Hepatocyte (in vitro differentiated cells): ENCODE measurements around the gene PTDSS2. TPM values are rescaled to one million over a fixed set of nuclear protein-coding genes. Genes with fewer than 3 reads are reported as not detected.

Experiments
- DNase-seq: peaks from one replicate; pipeline ENCODE4 v3.0.0-alpha.2; 2016; ENCODE audit warnings: low spot score
- H2AFZ ChIP-seq: fragments of 200-600 bp; sonication (generic); 2 replicates; pipeline ENCODE4 v1.6.0; 2016; ENCODE audit warnings: antibody characterized with exemption, mild to moderate bottlenecking
- H3K27ac ChIP-seq: fragments of 200-600 bp; sonication (generic); 2 replicates; pipeline ENCODE4 v1.5.1; 2016; ENCODE audit warnings: mild to moderate bottlenecking
- H3K27me3 ChIP-seq: fragments of 200-600 bp; sonication (generic); 2 replicates; pipeline ENCODE4 v1.6.1; 2016
- H3K36me3 ChIP-seq: fragments of 200-600 bp; sonication (generic); replicated peaks from 2 replicates; pipeline ENCODE4 v1.5.1; 2016; ENCODE audit warnings: low read depth; ENCODE audit not compliant: insufficient read depth
- H3K4me1 ChIP-seq: fragments of 200-600 bp; sonication (generic); 2 replicates; pipeline ENCODE4 v1.5.1; 2016; ENCODE audit warnings: mild to moderate bottlenecking, moderate library complexity; ENCODE audit not compliant: insufficient read depth
- H3K4me2 ChIP-seq: fragments of 200-600 bp; sonication (generic); 2 replicates; pipeline ENCODE4 v1.6.0; 2016
- H3K4me3 ChIP-seq: fragments of 200-600 bp; sonication (generic); 2 replicates; pipeline ENCODE4 v1.5.1; 2016; ENCODE audit warnings: mild to moderate bottlenecking
- H3K79me2 ChIP-seq: fragments of 200-600 bp; sonication (generic); 2 replicates; pipeline ENCODE4 v1.6.0; 2017; ENCODE audit warnings: mild to moderate bottlenecking
- H3K9me2 ChIP-seq: fragments of 200-600 bp; sonication (generic); replicated peaks from 2 replicates; pipeline ENCODE4 v1.6.0; 2017; ENCODE audit warnings: mild to moderate bottlenecking; ENCODE audit not compliant: insufficient read depth
- H3K9me3 ChIP-seq: fragments of 200-600 bp; sonication (generic); 2 replicates; pipeline ENCODE4 v1.5.1; 2016; ENCODE audit warnings: low read depth, mild to moderate bottlenecking
- H4K20me1 ChIP-seq: fragments of 200-600 bp; sonication (generic); 2 replicates; pipeline ENCODE4 v1.6.0; 2016; ENCODE audit warnings: mild to moderate bottlenecking; ENCODE audit not compliant: insufficient read depth, poor library complexity, severe bottlenecking
- CTCF ChIP-seq: fragments of 200-600 bp; sonication (generic); IDR thresholded peaks from 2 replicates; pipeline ENCODE4 v1.5.1; 2016; ENCODE audit warnings: antibody characterized with exemption, mild to moderate bottlenecking; ENCODE audit not compliant: poor library complexity
- EZH2 ChIP-seq: fragments of 200-600 bp; sonication (generic); IDR thresholded peaks from 2 replicates; pipeline ENCODE4 v1.6.1; 2016; ENCODE audit warnings: antibody characterized with exemption, mild to moderate bottlenecking, borderline replicate concordance
- EZH2phosphoT487 ChIP-seq: fragments of 200-600 bp; sonication (generic); IDR thresholded peaks from one replicate; pipeline ENCODE4 v1.6.1; 2018; ENCODE audit warnings: antibody characterized with exemption, mild to moderate bottlenecking, low read depth, moderate library complexity; ENCODE audit not compliant: unreplicated experiment, severe bottlenecking
- WGBS: methylation state at CpG from one replicate; pipeline ENCODE4 v1.1.6; 2016; ENCODE audit warnings: low lambda C conversion rate; ENCODE audit errors: missing lambda C conversion rate; 5-methylcytosine and 5-hydroxymethylcytosine counted together
- polyA plus RNA-seq: library from polyadenylated mRNA; unstranded; fragments of >200 nt; fragmentation: Nextera tagmentation; extraction: Ambion mirVana; gene quantifications from 2 replicates; pipeline ENCODE4 v1.2.1, GENCODE V29; 2016
- total RNA-seq: library from RNA; depleted of rRNA; stranded (reverse); fragments of >200 nt; gene quantifications from 2 replicates; pipeline ENCODE4 v1.2.3, GENCODE V29; 2014

The PTDSS2 gene
- total and polyA plus RNA-seq, 2 experiments from 2014 or later = 31.5 to 50.8 TPM

DNA sequence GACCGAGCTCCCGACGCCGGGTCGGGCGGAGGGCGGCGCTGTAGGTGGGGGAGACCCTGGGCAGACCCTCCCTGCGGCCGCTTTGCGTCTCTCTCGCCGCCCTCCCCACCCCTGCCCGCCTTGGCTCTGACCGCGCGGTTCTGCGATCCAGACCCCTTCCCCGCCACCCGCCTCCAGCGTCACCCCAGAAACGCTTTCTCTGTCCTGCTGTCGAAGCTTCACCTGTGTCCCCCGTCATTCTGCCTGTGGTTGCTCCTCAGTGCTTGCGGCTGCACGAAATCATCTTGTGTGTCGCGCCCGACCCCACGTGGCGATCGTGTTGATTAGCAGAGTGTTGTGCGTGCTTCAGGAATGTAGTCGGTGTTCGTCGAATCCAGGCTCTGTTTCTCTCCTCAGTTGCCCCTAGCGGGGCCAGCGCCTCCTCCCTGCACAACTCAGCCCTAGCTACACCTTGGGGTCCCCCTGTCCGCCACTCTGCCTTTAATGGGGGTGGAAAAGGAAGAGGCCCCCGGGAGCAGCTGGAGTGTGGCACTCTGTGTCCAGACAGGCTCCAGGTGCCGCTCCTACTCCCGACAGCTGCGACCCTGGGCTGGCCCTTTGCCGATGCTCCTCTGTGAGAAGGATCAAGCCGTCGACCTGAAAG is 851 bp downstream of the PTDSS2 start:
- Histone ChIP-seq H3K4me1 (peaks cover 27% of the 10 kb centered on the region), H4K20me1 (peaks cover 6% of the 10 kb centered on the region), H3K4me2 (peak overlapping the region; percentile 87), H3K9me2 (no peaks in the 10 kb centered on the region), H3K79me2 (peaks cover 60% of the 10 kb centered on the region), H3K9me3 (no peaks in the 10 kb centered on the region), H3K36me3 (no peaks in the 10 kb centered on the region), H3K27me3 (no peaks in the 10 kb centered on the region), H3K4me3 (peak overlapping the region; percentile 93), H3K27ac (peak overlapping the region; percentile 78), H2AFZ (peak overlapping the region; percentile 67)
- 10% methylated on average over 23 of the region's 46 CpGs for WGBS
- peak; percentile 49 for TF ChIP-seq CTCF
- TF ChIP-seq EZH2phosphoT487 = no peak
- TF ChIP-seq EZH2 = no peak
- peak; percentile 86 for DNase-seq

GRCh38 chr11:451738-452137 is 1.7 kb downstream of the PTDSS2 start:
- Histone ChIP-seq H3K9me3 (no peaks in the 10 kb centered on the region), H3K9me2 (no peaks in the 10 kb centered on the region), H3K27ac (no peak overlapping the region), H4K20me1 (peaks cover 6% of the 10 kb centered on the region), H3K4me3 (no peak overlapping the region), H3K27me3 (no peaks in the 10 kb centered on the region), H3K4me2 (peak overlapping the region; percentile 87), H3K4me1 (peaks cover 27% of the 10 kb centered on the region), H3K36me3 (no peaks in the 10 kb centered on the region), H3K79me2 (peaks cover 65% of the 10 kb centered on the region), H2AFZ (no peak overlapping the region)
- 93% methylated on average over 14 of the region's 14 CpGs for WGBS
- TF ChIP-seq EZH2phosphoT487 (no peak), CTCF (no peak), EZH2 (no peak)
- no peak for DNase-seq

DNA sequence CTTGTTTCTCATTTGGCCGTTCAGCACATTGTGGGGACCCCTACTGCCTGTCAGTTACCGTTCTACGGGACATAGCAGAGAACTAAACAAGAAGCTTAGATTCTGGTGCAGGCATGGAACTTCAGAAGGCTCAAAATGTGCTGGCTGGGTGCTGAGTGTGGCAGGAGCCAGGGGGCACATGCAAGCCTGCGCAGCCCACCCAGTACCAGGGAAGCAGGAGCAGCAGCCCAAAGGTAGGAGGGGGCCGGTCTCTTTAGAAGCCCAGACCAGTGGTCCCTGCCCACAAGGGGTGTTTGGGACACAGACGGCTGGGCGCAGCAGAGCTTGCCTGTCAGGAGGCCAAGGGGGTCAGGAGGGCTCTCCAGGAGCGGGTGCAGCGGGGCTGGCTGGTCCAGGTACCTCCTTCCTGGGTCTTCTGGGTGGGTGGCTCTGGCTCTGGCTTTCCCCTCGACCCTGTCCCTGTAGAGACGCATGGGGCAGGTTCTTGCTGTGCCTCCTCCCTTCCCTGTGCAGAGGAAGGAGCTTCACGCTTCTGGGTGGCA is 2.2 kb downstream of the PTDSS2 start:
- H3K79me2 ChIP-seq = peaks cover 68% of the 10 kb centered on the region
- DNase-seq = no peak
- peak overlapping the region; percentile 87 for H3K4me2 ChIP-seq
- no peaks in the 10 kb centered on the region for H3K27me3 ChIP-seq
- no peak for TF ChIP-seq CTCF
- no peak for TF ChIP-seq EZH2
- no peak for TF ChIP-seq EZH2phosphoT487
- H2AFZ ChIP-seq = no peak overlapping the region
- no peak overlapping the region for H3K4me3 ChIP-seq
- H4K20me1 ChIP-seq = peaks cover 6% of the 10 kb centered on the region
- no peaks in the 10 kb centered on the region for H3K9me2 ChIP-seq
- WGBS = 91% methylated on average over 12 of the region's 12 CpGs
- H3K36me3 ChIP-seq = no peaks in the 10 kb centered on the region
- peaks cover 27% of the 10 kb centered on the region for H3K4me1 ChIP-seq
- H3K27ac ChIP-seq = no peak overlapping the region
- H3K9me3 ChIP-seq = no peaks in the 10 kb centered on the region
